RWPE1 (cell line): ENCODE results near the gene TCF7.
A peak's percentile ranks its signal among the peaks of the same experiment; 100 is the strongest.

Experiments used
- CTCF ChIA-PET: fragments of 350-600 bp; sonication (Branson Sonifier 250); formaldehyde crosslinking; extraction: SDS; loops from one replicate; lab custom pipeline; 2021; lab: Yijun Ruan, JAX
- POLR2A ChIA-PET: fragments of 400-600 bp; formaldehyde crosslinking; extraction: SDS; loops from one replicate; lab custom pipeline; 2020; ENCODE audit warnings: antibody characterized with exemption; ENCODE audit not compliant: low non-redundant PET; lab: Yijun Ruan, JAX
- DNase-seq: peaks from one replicate; pipeline ENCODE4 v3.0.0; 2012; ENCODE audit warnings: low spot score
- H3K27ac ChIP-seq: fragments of 450-650 bp; 2 replicates; pipeline ENCODE4 v1.5.1; 2017
- CTCF ChIP-seq: fragments of 450-650 bp; conservative IDR thresholded peaks from 2 replicates; pipeline ENCODE4 v1.5.1; 2017; ENCODE audit warnings: low read depth, mild to moderate bottlenecking

TCF7 gene

DNA sequence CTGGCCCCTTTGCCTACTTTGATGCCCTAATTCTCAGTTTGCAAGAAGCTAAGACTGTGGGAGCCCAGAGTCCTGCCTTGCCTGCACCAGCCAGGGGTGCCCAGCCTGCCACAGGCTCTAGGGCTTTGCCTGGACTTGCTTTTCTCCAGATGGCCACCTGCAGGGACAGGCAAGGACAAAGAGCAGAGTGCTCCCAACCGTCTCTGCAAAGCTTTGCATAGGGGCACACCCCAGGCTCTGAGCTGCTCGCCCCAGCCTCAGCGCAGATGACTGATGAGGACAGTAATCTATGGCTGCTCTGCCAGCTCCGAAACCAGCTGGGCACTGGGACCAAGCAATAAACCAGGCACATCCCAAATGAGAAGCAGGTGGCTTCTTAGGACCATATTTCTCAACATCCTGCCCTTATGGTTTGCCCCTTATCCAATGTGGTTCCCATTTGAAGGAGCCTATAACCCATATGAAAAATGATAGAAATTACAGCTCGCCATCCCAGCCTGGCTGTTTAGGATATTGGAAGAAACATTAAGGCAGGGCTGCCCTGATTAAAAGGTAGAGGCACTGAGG lies 25.4 kb upstream of the TCF7 start:
- DNase-seq = no peak
- H3K27ac ChIP-seq = peak overlapping the region; percentile 21; the same call in 1 of the 2 replicates
- TF ChIP-seq CTCF = no peak
- CTCF ChIA-PET = interaction anchor here (0.5 to 3.5 kb wide), 3 partner anchors 12 to 749 kb away, joined by 3 to 18 read pairs (median 10); no protein-coding TSS in a partner anchor
- POLR2A ChIA-PET = no interaction called here

GRCh38 chr5:134090522-134090921 lies 24.0 kb upstream of the TCF7 start:
- TF ChIP-seq CTCF = no peak
- H3K27ac ChIP-seq = no peak overlapping the region
- POLR2A ChIA-PET = interaction anchor here (0.6 kb wide), 1 partner anchor 13 kb away, joined by 12 read pairs; no protein-coding TSS in a partner anchor
- CTCF ChIA-PET = interaction anchor here (1.4 to 3.5 kb wide), 2 partner anchors 50 to 51 kb away, joined by 5 to 18 read pairs; no protein-coding TSS in a partner anchor
- no peak for DNase-seq

- ChIA-PET CTCF (interaction anchor here (0.9 to 1.4 kb wide), 2 partner anchors 10 to 49 kb away, joined by 3 to 5 read pairs; no protein-coding TSS in a partner anchor), POLR2A (no interaction called here)
- no peak for TF ChIP-seq CTCF
- no peak overlapping the region for H3K27ac ChIP-seq
- no peak for DNase-seq
Measured at GRCh38 chr5:134091626-134092121, 22.8 kb upstream of the TCF7 start.

DNA sequence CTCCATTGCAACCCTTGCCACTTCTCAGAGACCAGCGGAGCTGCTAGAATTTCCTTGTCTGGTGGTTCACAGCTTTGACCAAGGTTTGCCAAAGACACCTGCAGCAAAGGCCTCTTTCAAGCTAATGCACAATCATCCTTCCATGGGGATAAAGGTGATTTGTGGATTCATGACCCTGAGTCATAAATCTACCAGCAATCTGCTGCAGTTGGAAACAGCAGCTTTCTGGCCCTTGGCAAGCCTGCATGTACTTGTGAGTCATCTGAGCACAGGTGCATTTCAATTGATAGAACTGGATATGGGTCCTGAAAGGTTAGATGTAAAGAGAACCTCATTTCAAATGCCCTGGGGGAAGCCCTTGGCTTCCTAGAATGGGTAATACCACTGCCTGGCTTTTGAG lies 21.6 kb upstream of the TCF7 start:
- no peak overlapping the region for H3K27ac ChIP-seq
- peak; percentile 91 for DNase-seq
- ChIA-PET POLR2A (no interaction called here), CTCF (interaction anchor here (0.6 to 2.6 kb wide), 4 partner anchors 9 to 61 kb away, joined by 3 to 12 read pairs (median 4); no protein-coding TSS in a partner anchor)
- TF ChIP-seq CTCF = no peak

- H3K27ac ChIP-seq = no peak overlapping the region
- ChIA-PET CTCF (interaction anchor here (0.6 to 2.6 kb wide), 4 partner anchors 8 to 62 kb away, joined by 3 to 12 read pairs (median 4); no protein-coding TSS in a partner anchor), POLR2A (no interaction called here)
- no peak for DNase-seq
- no peak for TF ChIP-seq CTCF
Measured at GRCh38 chr5:134093351-134093750, 21.1 kb upstream of the TCF7 start.

DNA sequence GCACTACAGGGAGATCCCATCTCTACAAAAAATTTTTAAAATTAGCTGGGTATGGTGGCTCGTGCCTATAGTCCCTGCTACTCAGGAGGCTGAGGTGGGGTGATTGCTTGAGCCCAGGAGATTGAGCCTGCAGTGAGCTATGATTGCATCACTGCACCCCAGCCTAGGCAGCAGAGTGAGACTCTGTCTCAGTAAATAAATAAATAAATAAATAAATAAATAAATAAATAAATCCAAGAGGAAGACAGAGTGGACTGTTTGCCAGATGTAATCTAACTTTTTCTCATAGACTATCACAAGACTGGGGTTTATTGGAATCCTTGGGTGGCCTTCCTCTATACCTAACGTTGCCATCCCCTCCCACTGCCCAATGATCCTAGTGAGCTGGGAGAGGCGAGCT lies 19.2 kb upstream of the TCF7 start:
- H3K27ac ChIP-seq = no peak overlapping the region
- ChIA-PET CTCF (interaction anchor here (0.5 to 1.4 kb wide), 2 partner anchors 56 to 479 kb away, joined by 3 to 4 read pairs; no protein-coding TSS in a partner anchor), POLR2A (no interaction called here)
- TF ChIP-seq CTCF = no peak
- no peak for DNase-seq
